SK-N-SH (cell line): ENCODE data around the gene IL20RB. TPM values are rescaled to one million over a fixed set of nuclear protein-coding genes. Genes with fewer than 3 reads are reported as not detected.
"Not testable (repeated sequence)": the region's sequence is repeated elsewhere in the genome, so short reads cannot be mapped to it uniquely, and the experiment has no call there.

Experiments used
- CTCF ChIA-PET: fragments of 300-600, 350-600 bp; formaldehyde crosslinking; extraction: SDS; loops from one replicate; lab custom pipeline; 2021; lab: Yijun Ruan, JAX
- POLR2A ChIA-PET: fragments of 350-600 bp; sonication (Branson Sonifier 250); formaldehyde crosslinking; extraction: SDS; loops from one replicate; lab custom pipeline; 2020; ENCODE audit warnings: antibody characterized with exemption, inconsistent platforms; lab: Yijun Ruan, JAX
- DNase-seq: peaks from one replicate; pipeline ENCODE4 v3.0.0; 2012
- H2AFZ ChIP-seq: fragments of 200-600 bp; sonication (generic); 2 replicates; pipeline ENCODE4 v1.8.1; 2016; ENCODE audit warnings: antibody characterized with exemption, mild to moderate bottlenecking, low read depth
- H3F3A ChIP-seq: fragments of 200-600 bp; sonication (generic); replicated peaks from 2 replicates; pipeline ENCODE3; 2016; ENCODE audit warnings: antibody characterized with exemption, mild to moderate bottlenecking; ENCODE audit not compliant: insufficient read depth
- H3K27ac ChIP-seq, 2 experiments: fragments of 200-500 bp in 1 of 2; fragments of 200-600 bp in 1 of 2; sonication (Bioruptor generic) in 1 of 2; sonication (generic), shearing (Covaris generic) in 1 of 2; 2 replicates each; pipeline versions ENCODE4 v1.5.1 to v1.6.1; 2014 to 2016; ENCODE audit warnings: low read depth in 2 of 2, inconsistent platforms in 1 of 2, low read length in 1 of 2, mild to moderate bottlenecking in 1 of 2, mixed read lengths in 1 of 2
- H3K27me3 ChIP-seq: fragments of 200-600 bp; sonication (generic), shearing (Covaris generic); 2 replicates; pipeline ENCODE4 v1.6.1; 2016; ENCODE audit warnings: mixed run types; ENCODE audit not compliant: insufficient read depth
- H3K36me3 ChIP-seq, 2 experiments: fragments of 200-500 bp in 1 of 2; fragments of 200-600 bp in 1 of 2; sonication (Bioruptor generic) in 1 of 2; sonication (generic) in 1 of 2; replicated peaks in 1 of 2; 2 replicates each; pipeline versions ENCODE3 to v1.5.1; 2014 to 2016; ENCODE audit warnings: low read length in 1 of 2, mild to moderate bottlenecking in 1 of 2; ENCODE audit not compliant: insufficient read depth in 2 of 2, control insufficient read depth in 1 of 2
- H3K4me1 ChIP-seq, 2 experiments: fragments of 200-500 bp in 1 of 2; fragments of 200-600 bp in 1 of 2; sonication (Bioruptor generic) in 1 of 2; sonication (generic), shearing (Covaris generic) in 1 of 2; 2 replicates each; pipeline versions ENCODE4 v1.5.1 to v1.6.1; 2014 to 2016; ENCODE audit warnings: low read depth in 1 of 2, low read length in 1 of 2, mixed run types in 1 of 2; ENCODE audit not compliant: insufficient read depth in 2 of 2, control insufficient read depth in 1 of 2
- H3K4me2 ChIP-seq: fragments of 200-600 bp; sonication (generic), shearing (Covaris generic); 2 replicates; pipeline ENCODE4 v1.6.1; 2017; ENCODE audit warnings: mixed run types
- H3K4me3 ChIP-seq, 2 experiments: fragments of 200-500 bp in 1 of 2; fragments of 200-600 bp in 1 of 2; sonication (Bioruptor generic) in 1 of 2; sonication (generic), shearing (Covaris generic) in 1 of 2; 2 replicates each; pipeline versions ENCODE4 v1.5.1 to v1.8.1; 2014 to 2016; ENCODE audit warnings: low read depth in 2 of 2, inconsistent platforms in 1 of 2, low read length in 1 of 2, mild to moderate bottlenecking in 1 of 2, mixed read lengths in 1 of 2, moderate library complexity in 1 of 2
- H3K79me2 ChIP-seq: fragments of 200-600 bp; sonication (generic); 2 replicates; pipeline ENCODE4 v1.8.1; 2017; ENCODE audit warnings: mild to moderate bottlenecking; ENCODE audit not compliant: insufficient read depth
- H3K9ac ChIP-seq: fragments of 200-600 bp; sonication (generic); 2 replicates; pipeline ENCODE4 v1.6.1; 2017; ENCODE audit warnings: mixed run types
- H3K9me2 ChIP-seq: fragments of 200-600 bp; sonication (generic); 2 replicates; pipeline ENCODE4 v1.6.1; 2017; ENCODE audit warnings: mixed run types
- H3K9me3 ChIP-seq: fragments of 200-600 bp; sonication (generic); 2 replicates; pipeline ENCODE4 v1.6.1; 2017; ENCODE audit warnings: mixed run types, mild to moderate bottlenecking, moderate library complexity
- H4K20me1 ChIP-seq: fragments of 200-600 bp; sonication (generic); 2 replicates; pipeline ENCODE4 v1.6.1; 2017; ENCODE audit warnings: mild to moderate bottlenecking, mixed run types; ENCODE audit not compliant: insufficient read depth
- CHD2 ChIP-seq: fragments of 150-350 bp; IDR thresholded peaks from 2 replicates; pipeline ENCODE4 v1.6.1; 2018; ENCODE audit warnings: low read length; ENCODE audit not compliant: partially characterized antibody
- CTCF ChIP-seq: fragments of 200-600 bp; sonication (generic); IDR thresholded peaks from 2 replicates; pipeline ENCODE4 v1.6.1; 2017; ENCODE audit warnings: antibody characterized with exemption, mild to moderate bottlenecking, moderate library complexity
- ELF1 ChIP-seq: IDR thresholded peaks from 2 replicates; pipeline ENCODE4 v1.4.0; 2012
- FOXM1 ChIP-seq: IDR thresholded peaks from 2 replicates; pipeline ENCODE4 v1.4.0; 2012; ENCODE audit warnings: low read depth, mild to moderate bottlenecking
- JUND ChIP-seq: IDR thresholded peaks from 2 replicates; pipeline ENCODE4 v1.4.0; 2012
- MXI1 ChIP-seq: IDR thresholded peaks from 2 replicates; pipeline ENCODE4 v1.6.1; 2012; ENCODE audit warnings: mild to moderate bottlenecking, low read depth, low read length, improper control_type of control experiment
- POLR2AphosphoS5 ChIP-seq: IDR thresholded peaks from 2 replicates; pipeline ENCODE4 v1.6.1; 2012; ENCODE audit warnings: low read depth, low read length
- RAD21 ChIP-seq: IDR thresholded peaks from 2 replicates; pipeline ENCODE4 v1.6.1; 2012; ENCODE audit warnings: mild to moderate bottlenecking, low read length
- RCOR1 ChIP-seq: fragments of 150-350 bp; IDR thresholded peaks from 2 replicates; pipeline ENCODE4 v1.6.1; 2017; ENCODE audit warnings: antibody characterized with exemption, low read length
- REST ChIP-seq: IDR thresholded peaks from 2 replicates; pipeline ENCODE4 v1.6.1; 2012; ENCODE audit warnings: mild to moderate bottlenecking, low read depth, low read length, moderate library complexity
- SMC3 ChIP-seq: IDR thresholded peaks from 2 replicates; pipeline ENCODE4 v1.6.1; 2012; ENCODE audit warnings: low read depth, low read length, improper control_type of control experiment
- USF1 ChIP-seq: IDR thresholded peaks from 2 replicates; pipeline ENCODE4 v1.4.0; 2012; ENCODE audit warnings: low read depth, borderline replicate concordance
- WGBS: methylation state at CpG from one replicate; pipeline ENCODE4 v1.1.6; 2017; ENCODE audit warnings: low lambda C conversion rate; 5-methylcytosine and 5-hydroxymethylcytosine counted together
- polyA plus RNA-seq, 3 experiments: library from polyadenylated mRNA; depleted of rRNA; stranded (reverse); fragments of >200 nt; gene quantifications; 2 replicates each; pipeline ENCODE4 v1.2.3, GENCODE V29; 2012

IL20RB gene
- polyA plus RNA-seq, 1 of the 3 experiments (the other 2 are of a cell fraction): 0.58 TPM

- ChIA-PET CTCF (interaction anchor here (0.6 to 5.5 kb wide), 92 partner anchors 9 to 1092 kb away, joined by 3 to 85 read pairs (median 4); partner anchors contain the start of genes NCK1, SLC35G2 and STAG1), POLR2A (interaction anchor here (0.6 to 2.6 kb wide), 5 partner anchors 151 to 818 kb away, joined by 3 to 23 read pairs (median 4); partner anchors contain the start of genes MSL2, NCK1 and STAG1)
- WGBS: 37% methylated on average over 18 of the region's 18 CpGs
- Histone ChIP-seq H3K4me2 (peak overlapping the region; percentile 31; the same call in 1 of the 2 replicates), H3K4me1 (peaks cover 5 to 7% of the 10 kb centered on the region in 2 experiments; a peak in 2 of 4 replicates), H3K4me3 (peak overlapping the region in 1 of 2 experiments; percentile 42; a peak in 2 of 4 replicates), H3F3A (peaks cover 5% of the 10 kb centered on the region), H3K79me2 (no peaks in the 10 kb centered on the region), H2AFZ (peak overlapping the region; percentile 55), H3K27ac (no peak overlapping the region), H3K36me3 (no peaks in the 10 kb centered on the region), H3K9ac (no peak overlapping the region), H3K27me3 (no peaks in the 10 kb centered on the region), H3K9me3 (no peaks in the 10 kb centered on the region), H4K20me1 (no peaks in the 10 kb centered on the region), H3K9me2 (no peaks in the 10 kb centered on the region)
- DNase-seq: peak; percentile 84
- TF ChIP-seq MXI1 (no peak), FOXM1 (no peak), SMC3 (peak; percentile 97), ELF1 (no peak), RAD21 (peak; percentile 99), USF1 (no peak), POLR2AphosphoS5 (no peak), CTCF (peak; percentile 86), REST (no peak), CHD2 (peak; percentile 30), RCOR1 (no peak), JUND (no peak)
Observed at GRCh38 chr3:137013951-137014688, 56.3 kb downstream of the IL20RB start.

- H3K9me3 ChIP-seq, H3K79me2 ChIP-seq, H3K27ac ChIP-seq, H3F3A ChIP-seq, H3K27me3 ChIP-seq, H3K4me3 ChIP-seq, H2AFZ ChIP-seq, H4K20me1 ChIP-seq, H3K36me3 ChIP-seq, H3K4me2 ChIP-seq, H3K4me1 ChIP-seq, DNase-seq, H3K9me2 ChIP-seq, POLR2A ChIA-PET, H3K9ac ChIP-seq: not testable (repeated sequence)
- WGBS: 80% methylated on average over 1 of the region's 1 CpG
- CTCF ChIA-PET: interaction anchor here (1.4 to 5.1 kb wide), 2 partner anchors 15 to 626 kb away, joined by 3 to 49 read pairs; no protein-coding TSS in a partner anchor
Observed at GRCh38 chr3:137017316-137017715, 59.5 kb downstream of the IL20RB start.
